BJ (cell line): ENCODE data around the gene DDX31. TPM values are rescaled to one million over a fixed set of nuclear protein-coding genes. Genes with fewer than 3 reads are reported as not detected.

Source experiments
- CTCF ChIA-PET: fragments of 350-600 bp; formaldehyde crosslinking; extraction: SDS; loops from one replicate; lab custom pipeline; 2021; ENCODE audit warnings: antibody characterized with exemption, inconsistent platforms; lab: Yijun Ruan, JAX
- POLR2A ChIA-PET: fragments of 300-600 bp; sonication (Branson Sonifier 250); formaldehyde crosslinking; extraction: SDS; loops from one replicate; lab custom pipeline; 2021; ENCODE audit warnings: antibody characterized with exemption; lab: Charles Lee
- DNase-seq: peaks from one replicate; pipeline ENCODE4 v3.0.0-alpha.2; 2011; ENCODE audit warnings: low read depth
- H3K27me3 ChIP-seq: 2 replicates; pipeline ENCODE4 v1.6.0; 2011; ENCODE audit warnings: low read length; ENCODE audit not compliant: control insufficient read depth, insufficient read depth
- H3K36me3 ChIP-seq: 2 replicates; pipeline ENCODE4 v1.5.1; 2011; ENCODE audit warnings: low read length; ENCODE audit not compliant: control insufficient read depth, insufficient read depth
- H3K4me3 ChIP-seq: 2 replicates; pipeline ENCODE4 v1.5.1; 2011; ENCODE audit warnings: low read depth, mild to moderate bottlenecking, control low read depth, low read length
- polyA plus RNA-seq: library from polyadenylated mRNA; depleted of rRNA; stranded (reverse); fragments of >200 nt; gene quantifications from 2 replicates; pipeline ENCODE4 v1.2.3, GENCODE V29; 2011
- TF ChIP-seq, protein P1 (sequence below): IDR thresholded peaks from 2 replicates; pipeline ENCODE4 v1.5.1; 2011; ENCODE audit warnings: low read depth, mild to moderate bottlenecking, control low read depth, inconsistent platforms, low read length, moderate library complexity; ENCODE audit not compliant: insufficient read depth

Gene DDX31
- polyA plus RNA-seq, 1 experiment, result 12.3 TPM

GRCh38 chr9:132690696-132691095, 20.9 kb upstream of the DDX31 start:
- ChIA-PET POLR2A (no interaction called here), CTCF (interaction anchor here (1.1 kb wide), 1 partner anchor 13 kb away, joined by 3 read pairs; no protein-coding TSS in a partner anchor)
- TF ChIP-seq, protein P1, sequence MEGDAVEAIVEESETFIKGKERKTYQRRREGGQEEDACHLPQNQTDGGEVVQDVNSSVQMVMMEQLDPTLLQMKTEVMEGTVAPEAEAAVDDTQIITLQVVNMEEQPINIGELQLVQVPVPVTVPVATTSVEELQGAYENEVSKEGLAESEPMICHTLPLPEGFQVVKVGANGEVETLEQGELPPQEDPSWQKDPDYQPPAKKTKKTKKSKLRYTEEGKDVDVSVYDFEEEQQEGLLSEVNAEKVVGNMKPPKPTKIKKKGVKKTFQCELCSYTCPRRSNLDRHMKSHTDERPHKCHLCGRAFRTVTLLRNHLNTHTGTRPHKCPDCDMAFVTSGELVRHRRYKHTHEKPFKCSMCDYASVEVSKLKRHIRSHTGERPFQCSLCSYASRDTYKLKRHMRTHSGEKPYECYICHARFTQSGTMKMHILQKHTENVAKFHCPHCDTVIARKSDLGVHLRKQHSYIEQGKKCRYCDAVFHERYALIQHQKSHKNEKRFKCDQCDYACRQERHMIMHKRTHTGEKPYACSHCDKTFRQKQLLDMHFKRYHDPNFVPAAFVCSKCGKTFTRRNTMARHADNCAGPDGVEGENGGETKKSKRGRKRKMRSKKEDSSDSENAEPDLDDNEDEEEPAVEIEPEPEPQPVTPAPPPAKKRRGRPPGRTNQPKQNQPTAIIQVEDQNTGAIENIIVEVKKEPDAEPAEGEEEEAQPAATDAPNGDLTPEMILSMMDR, result no peak
- H3K4me3 ChIP-seq, result no peak overlapping the region
- no peak for DNase-seq
- no peaks in the 10 kb centered on the region for H3K27me3 ChIP-seq
- peaks cover 8% of the 10 kb centered on the region for H3K36me3 ChIP-seq

DNA sequence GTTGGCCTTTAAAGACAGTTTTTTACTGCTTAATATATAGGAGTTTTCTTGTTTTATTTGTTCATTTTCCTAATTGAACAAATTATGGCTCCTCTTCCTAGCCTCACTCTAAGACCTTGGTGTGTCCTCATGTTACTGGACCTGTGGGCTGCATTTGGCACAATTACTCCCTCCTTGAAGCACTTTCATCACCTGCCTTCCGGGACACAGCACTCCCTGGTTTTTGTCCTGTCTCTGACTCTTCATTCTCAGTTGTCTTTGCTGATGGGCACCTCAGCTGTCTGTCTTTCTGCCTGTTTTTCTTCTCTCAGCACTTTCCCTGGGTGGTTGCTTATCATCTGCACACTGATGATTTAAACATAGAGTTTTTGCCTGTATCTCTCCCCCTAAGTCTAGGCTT, 14.1 kb upstream of the DDX31 start:
- H3K36me3 ChIP-seq, result peaks cover 10% of the 10 kb centered on the region
- TF ChIP-seq, protein P1, result no peak
- CTCF ChIA-PET, result no interaction called here
- no peak for DNase-seq
- no peaks in the 10 kb centered on the region for H3K27me3 ChIP-seq
- POLR2A ChIA-PET, result no interaction called here
- H3K4me3 ChIP-seq, result no peak overlapping the region

DNA sequence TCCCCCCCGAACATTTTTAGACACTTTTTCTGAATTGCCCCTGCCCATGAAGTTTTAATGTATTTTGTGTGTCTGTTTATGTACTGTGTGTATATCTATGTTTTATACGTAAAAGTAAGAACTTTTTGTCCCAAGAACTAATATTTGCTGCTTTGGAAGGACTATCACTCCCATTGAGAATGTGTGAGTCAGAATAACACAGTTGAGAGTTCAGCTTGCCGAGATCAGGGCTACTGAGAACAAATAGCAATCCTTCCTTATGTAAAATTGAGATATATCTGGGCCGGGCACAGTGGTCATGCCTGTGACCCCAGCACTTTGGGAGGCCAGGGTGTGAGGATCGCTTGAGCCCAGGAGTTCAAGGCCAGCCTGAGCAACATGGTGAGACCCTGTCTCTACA, 11.8 kb upstream of the DDX31 start:
- Histone ChIP-seq H3K36me3 (peaks cover 17% of the 10 kb centered on the region), H3K27me3 (no peaks in the 10 kb centered on the region), H3K4me3 (no peak overlapping the region)
- TF ChIP-seq, protein P1, result no peak
- CTCF ChIA-PET, result interaction anchor here (1.3 kb wide), 1 partner anchor 13 kb away, joined by 4 read pairs; no protein-coding TSS in a partner anchor
- POLR2A ChIA-PET, result no interaction called here
- no peak for DNase-seq

- peaks cover 17% of the 10 kb centered on the region for H3K36me3 ChIP-seq
- POLR2A ChIA-PET, result no interaction called here
- TF ChIP-seq, protein P1, result no peak
- H3K27me3 ChIP-seq, result no peaks in the 10 kb centered on the region
- CTCF ChIA-PET, result interaction anchor here (1.0 kb wide), 2 partner anchors 8 to 18 kb away, joined by 3 read pairs; no protein-coding TSS in a partner anchor
- H3K4me3 ChIP-seq, result no peak overlapping the region
- DNase-seq, result no peak
Measured at GRCh38 chr9:132679946-132680625, 10.3 kb upstream of the DDX31 start.

DNA sequence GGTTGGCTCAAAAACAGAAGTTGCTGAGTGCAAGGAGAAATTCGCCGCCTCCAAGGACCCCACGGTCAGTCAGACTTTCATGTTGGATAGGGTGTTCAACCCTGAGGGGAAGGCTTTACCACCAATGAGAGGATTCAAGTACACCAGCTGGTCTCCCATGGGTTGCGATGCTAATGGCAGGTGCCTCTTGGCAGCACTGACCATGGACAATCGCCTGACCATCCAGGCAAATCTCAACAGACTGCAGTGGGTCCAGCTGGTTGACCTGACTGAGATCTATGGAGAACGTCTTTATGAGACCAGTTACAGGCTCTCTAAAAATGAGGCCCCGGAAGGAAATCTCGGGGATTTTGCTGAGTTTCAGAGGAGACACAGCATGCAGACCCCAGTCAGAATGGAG, 8.2 kb upstream of the DDX31 start:
- POLR2A ChIA-PET, result no interaction called here
- CTCF ChIA-PET, result interaction anchor here (1.3 kb wide), 1 partner anchor 11 kb away, joined by 4 read pairs; no protein-coding TSS in a partner anchor
- H3K36me3 ChIP-seq, result peaks cover 14% of the 10 kb centered on the region
- no peak for DNase-seq
- no peaks in the 10 kb centered on the region for H3K27me3 ChIP-seq
- H3K4me3 ChIP-seq, result no peak overlapping the region
- TF ChIP-seq, protein P1, result no peak
